A549 treated with AZD9567 at 1 μM for 4 hours (cell line): Measurements from ENCODE around the gene TSPAN8. TPM values are rescaled to one million over a fixed set of nuclear protein-coding genes. Genes with fewer than 3 reads are reported as not detected.

Experiments
- total RNA-seq: library from RNA; stranded (reverse); fragments of 200-300 nt; extraction: Qiagen RNA extraction; gene quantifications from 5 replicates; pipeline ENCODE4 v1.2.3, GENCODE V29; 2022; ENCODE audit not compliant: insufficient read depth

Gene TSPAN8
- total RNA-seq, result 0.13 to 0.23 TPM in 2 of 5 replicates, not detected in the others

DNA sequence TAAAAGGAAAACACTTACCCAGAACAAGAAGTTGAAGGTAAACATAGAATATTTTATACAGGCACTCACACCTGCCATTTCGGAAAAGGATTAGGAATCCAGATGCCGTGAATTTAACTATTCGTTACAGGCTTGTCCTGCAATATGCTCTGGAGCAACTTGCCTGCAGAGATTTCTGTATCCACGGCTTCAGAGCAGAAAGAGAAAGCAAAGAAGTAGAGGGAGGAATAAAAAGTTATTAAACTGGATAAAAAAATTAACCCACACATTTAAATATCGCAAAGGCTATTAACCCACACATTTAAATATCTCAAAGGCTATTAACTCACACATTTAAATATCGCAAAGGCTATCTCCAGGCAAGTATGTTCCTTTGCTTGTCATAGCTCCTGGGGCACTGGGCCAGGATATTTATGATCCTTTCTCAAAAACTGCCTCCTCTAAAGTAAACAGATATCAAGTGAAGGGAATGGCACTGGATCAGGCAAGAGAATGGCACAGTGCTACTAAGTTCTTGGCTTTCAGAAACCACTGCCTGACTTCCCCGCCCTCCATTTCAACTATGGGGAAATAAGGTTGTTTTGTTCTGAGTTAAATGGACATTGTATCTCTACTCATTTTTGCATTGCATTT, at the start of gene TSPAN8:
TSS of gene TSPAN8 (minus strand) at position 399 of the 633 bp plus-strand sequence. CDS start at position 78, 321 bp downstream.

Other genes with a start within 250 kb of the TSPAN8 start
- 0.21 to 0.42 TPM (median 0.25 TPM) in 4 of 5 replicates, not detected in the other for gene PTPRR, start 237.3 kb downstream of the TSPAN8 start, total RNA-seq